Activated CD4-positive, alpha-beta T cell treated with anti-CD3 and anti-CD28 coated beads for 4 hours (primary cell): Measurements from ENCODE around the gene DAB1.

Experiments used
- DNase-seq, 2 donors: peaks; one replicate each; pipeline ENCODE4 v3.0.0-alpha.2; 2020

DAB1 gene

GRCh38 chr1:57423656-57424211, at the start of gene DAB1:
Gene DAB1 (minus strand): TSS chr1:57424060. CDS start chr1:57291030, 133,030 bp downstream.
- no peak for DNase-seq

GRCh38 chr1:57473448-57473847, 49.6 kb upstream of the DAB1 start:
- DNase-seq = no peak

- DNase-seq = no peak
Measured at GRCh38 chr1:57471995-57472394, 48.1 kb upstream of the DAB1 start.

GRCh38 chr1:57470036-57470435, 46.2 kb upstream of the DAB1 start:
- DNase-seq = no peak

- DNase-seq = no peak
Measured at GRCh38 chr1:57468641-57469523, 45.0 kb upstream of the DAB1 start.

GRCh38 chr1:57467830-57468229, 44.0 kb upstream of the DAB1 start:
- DNase-seq = no peak

GRCh38 chr1:57464756-57465155, 40.9 kb upstream of the DAB1 start:
- no peak for DNase-seq

GRCh38 chr1:57463343-57463742, 39.5 kb upstream of the DAB1 start:
- DNase-seq = no peak

GRCh38 chr1:57461405-57461804, 37.5 kb upstream of the DAB1 start:
- no peak for DNase-seq

- no peak for DNase-seq
Measured at GRCh38 chr1:57451516-57451915, 27.7 kb upstream of the DAB1 start.

GRCh38 chr1:57450981-57451380, 27.1 kb upstream of the DAB1 start:
- DNase-seq = no peak

GRCh38 chr1:57447551-57447950, 23.7 kb upstream of the DAB1 start:
- DNase-seq = no peak

GRCh38 chr1:57443004-57443403, 19.1 kb upstream of the DAB1 start:
- no peak for DNase-seq

- no peak for DNase-seq
Measured at GRCh38 chr1:57440096-57440495, 16.2 kb upstream of the DAB1 start.

- DNase-seq = no peak
Measured at GRCh38 chr1:57431400-57431799, 7.5 kb upstream of the DAB1 start.

- DNase-seq = no peak
Measured at GRCh38 chr1:57424231-57425027, 569 bp upstream of the DAB1 start.

GRCh38 chr1:57423135-57423655, 665 bp downstream of the DAB1 start:
- no peak for DNase-seq

GRCh38 chr1:57422271-57423134, 1.4 kb downstream of the DAB1 start:
- DNase-seq = no peak

GRCh38 chr1:57421806-57422205, 2.1 kb downstream of the DAB1 start:
- DNase-seq = no peak

- no peak for DNase-seq
Measured at GRCh38 chr1:57420981-57421785, 2.7 kb downstream of the DAB1 start.

- DNase-seq = no peak
Measured at GRCh38 chr1:57418971-57419370, 4.9 kb downstream of the DAB1 start.

GRCh38 chr1:57411262-57411661, 12.6 kb downstream of the DAB1 start:
- no peak for DNase-seq
